ENCODE measurements around the gene STEAP4.

STEAP4 gene

GRCh38 chr7:88312061-88312663 lies 5.5 kb upstream of the STEAP4 start:
- Histone ChIP-seq H3K27ac (ENCODE audit: low read depth, low read length) (no peak overlapping the region), H3K4me1 (ENCODE audit: insufficient read depth, low read length) (0 out of 2 replicates have a peak, but pooled peaks cover 2% of the 10 kb centered on the region), H3K27me3 (ENCODE audit: insufficient read depth, low read length) (peaks cover 8% of the 10 kb centered on the region), H3K9ac (ENCODE audit: low read depth, low read length) (no peak overlapping the region), H3K36me3 (ENCODE audit: insufficient read depth, low read length) (no peaks in the 10 kb centered on the region), H3K9me3 (ENCODE audit: insufficient read depth, low read depth, low read length) (no peaks in the 10 kb centered on the region), H3K4me3 (ENCODE audit: low read length) (no peak overlapping the region)
- 96% methylated on average over 3 of the region's 3 CpGs for WGBS

- peaks cover 13% of the 10 kb centered on the region for H3K27me3 ChIP-seq (ENCODE audit: insufficient read depth, low read length)
- no peak overlapping the region for H3K4me3 ChIP-seq (ENCODE audit: low read length)
- no peaks in the 10 kb centered on the region for H3K9me3 ChIP-seq (ENCODE audit: insufficient read depth, low read depth, low read length)
- H3K4me1 ChIP-seq (ENCODE audit: insufficient read depth, low read length): 0 out of 2 replicates have a peak, but pooled peaks cover 4% of the 10 kb centered on the region
- WGBS: 89% methylated on average over 1 of the region's 1 CpG
- no peak overlapping the region for H3K9ac ChIP-seq (ENCODE audit: low read depth, low read length)
- no peak overlapping the region for H3K27ac ChIP-seq (ENCODE audit: low read depth, low read length)
- no peaks in the 10 kb centered on the region for H3K36me3 ChIP-seq (ENCODE audit: insufficient read depth, low read length)
Measured at GRCh38 chr7:88311675-88312036, 5.0 kb upstream of the STEAP4 start.

- no peak overlapping the region for H3K27ac ChIP-seq (ENCODE audit: low read depth, low read length)
- H3K4me1 ChIP-seq (ENCODE audit: insufficient read depth, low read length): 0 out of 2 replicates have a peak, but pooled peaks cover 4% of the 10 kb centered on the region
- H3K9me3 ChIP-seq (ENCODE audit: insufficient read depth, low read depth, low read length): no peaks in the 10 kb centered on the region
- no peak overlapping the region for H3K4me3 ChIP-seq (ENCODE audit: low read length)
- 97% methylated on average over 4 of the region's 4 CpGs for WGBS
- no peak overlapping the region for H3K9ac ChIP-seq (ENCODE audit: low read depth, low read length)
- H3K36me3 ChIP-seq (ENCODE audit: insufficient read depth, low read length): no peaks in the 10 kb centered on the region
- peaks cover 19% of the 10 kb centered on the region for H3K27me3 ChIP-seq (ENCODE audit: insufficient read depth, low read length)
Measured at GRCh38 chr7:88310956-88311674, 4.4 kb upstream of the STEAP4 start.

- Histone ChIP-seq H3K27me3 (ENCODE audit: insufficient read depth, low read length) (peaks cover 31% of the 10 kb centered on the region), H3K36me3 (ENCODE audit: insufficient read depth, low read length) (no peaks in the 10 kb centered on the region), H3K9ac (ENCODE audit: low read depth, low read length) (no peak overlapping the region), H3K4me1 (ENCODE audit: insufficient read depth, low read length) (0 out of 2 replicates have a peak, but pooled peaks cover 4% of the 10 kb centered on the region), H3K27ac (ENCODE audit: low read depth, low read length) (no peak overlapping the region), H3K9me3 (ENCODE audit: insufficient read depth, low read depth, low read length) (no peaks in the 10 kb centered on the region), H3K4me3 (ENCODE audit: low read length) (no peak overlapping the region)
- 91% methylated on average over 2 of the region's 2 CpGs for WGBS
Measured at GRCh38 chr7:88309819-88310218, 3.1 kb upstream of the STEAP4 start.

- Histone ChIP-seq H3K4me3 (ENCODE audit: low read length) (no peak overlapping the region), H3K27me3 (ENCODE audit: insufficient read depth, low read length) (peaks cover 31% of the 10 kb centered on the region), H3K36me3 (ENCODE audit: insufficient read depth, low read length) (no peaks in the 10 kb centered on the region), H3K27ac (ENCODE audit: low read depth, low read length) (no peak overlapping the region), H3K9me3 (ENCODE audit: insufficient read depth, low read depth, low read length) (no peaks in the 10 kb centered on the region), H3K4me1 (ENCODE audit: insufficient read depth, low read length) (0 out of 2 replicates have a peak, but pooled peaks cover 4% of the 10 kb centered on the region), H3K9ac (ENCODE audit: low read depth, low read length) (no peak overlapping the region)
- 95% methylated on average over 3 of the region's 3 CpGs for WGBS
Measured at GRCh38 chr7:88307823-88308222, 1.1 kb upstream of the STEAP4 start.

- no peak overlapping the region for H3K27ac ChIP-seq (ENCODE audit: low read depth, low read length)
- H3K4me1 ChIP-seq (ENCODE audit: insufficient read depth, low read length): 0 out of 2 replicates have a peak, but pooled peaks cover 4% of the 10 kb centered on the region
- no peak overlapping the region for H3K4me3 ChIP-seq (ENCODE audit: low read length)
- peaks cover 31% of the 10 kb centered on the region for H3K27me3 ChIP-seq (ENCODE audit: insufficient read depth, low read length)
- H3K9ac ChIP-seq (ENCODE audit: low read depth, low read length): no peak overlapping the region
- H3K36me3 ChIP-seq (ENCODE audit: insufficient read depth, low read length): no peaks in the 10 kb centered on the region
- 90% methylated on average over 2 of the region's 2 CpGs for WGBS
- no peaks in the 10 kb centered on the region for H3K9me3 ChIP-seq (ENCODE audit: insufficient read depth, low read depth, low read length)
Measured at GRCh38 chr7:88307412-88307811, 718 bp upstream of the STEAP4 start.

GRCh38 chr7:88305044-88305443 lies 1.6 kb downstream of the STEAP4 start:
- Histone ChIP-seq H3K4me1 (ENCODE audit: insufficient read depth, low read length) (0 out of 2 replicates have a peak, but pooled peaks cover 4% of the 10 kb centered on the region), H3K9ac (ENCODE audit: low read depth, low read length) (no peak overlapping the region), H3K4me3 (ENCODE audit: low read length) (no peak overlapping the region), H3K27me3 (ENCODE audit: insufficient read depth, low read length) (peaks cover 31% of the 10 kb centered on the region), H3K9me3 (ENCODE audit: insufficient read depth, low read depth, low read length) (no peaks in the 10 kb centered on the region), H3K27ac (ENCODE audit: low read depth, low read length) (no peak overlapping the region), H3K36me3 (ENCODE audit: insufficient read depth, low read length) (no peaks in the 10 kb centered on the region)
- 97% methylated on average over 3 of the region's 3 CpGs for WGBS

GRCh38 chr7:88302486-88302885 lies 4.2 kb downstream of the STEAP4 start:
- H3K36me3 ChIP-seq (ENCODE audit: insufficient read depth, low read length): no peaks in the 10 kb centered on the region
- H3K9me3 ChIP-seq (ENCODE audit: insufficient read depth, low read depth, low read length): no peaks in the 10 kb centered on the region
- H3K4me1 ChIP-seq (ENCODE audit: insufficient read depth, low read length): 0 out of 2 replicates have a peak, but pooled peaks cover 4% of the 10 kb centered on the region
- H3K27ac ChIP-seq (ENCODE audit: low read depth, low read length): no peak overlapping the region
- no peak overlapping the region for H3K4me3 ChIP-seq (ENCODE audit: low read length)
- WGBS: 87% methylated on average over 6 of the region's 6 CpGs
- H3K27me3 ChIP-seq (ENCODE audit: insufficient read depth, low read length): peaks cover 26% of the 10 kb centered on the region
- no peak overlapping the region for H3K9ac ChIP-seq (ENCODE audit: low read depth, low read length)

GRCh38 chr7:88301924-88302323 lies 4.8 kb downstream of the STEAP4 start:
- Histone ChIP-seq H3K36me3 (ENCODE audit: insufficient read depth, low read length) (no peaks in the 10 kb centered on the region), H3K9ac (ENCODE audit: low read depth, low read length) (no peak overlapping the region), H3K9me3 (ENCODE audit: insufficient read depth, low read depth, low read length) (no peaks in the 10 kb centered on the region), H3K4me3 (ENCODE audit: low read length) (no peak overlapping the region), H3K27ac (ENCODE audit: low read depth, low read length) (no peak overlapping the region), H3K4me1 (ENCODE audit: insufficient read depth, low read length) (no peaks in the 10 kb centered on the region), H3K27me3 (ENCODE audit: insufficient read depth, low read length) (peaks cover 20% of the 10 kb centered on the region)
- 93% methylated on average over 1 of the region's 1 CpG for WGBS

- Histone ChIP-seq H3K27ac (ENCODE audit: low read depth, low read length) (no peak overlapping the region), H3K27me3 (ENCODE audit: insufficient read depth, low read length) (peaks cover 6% of the 10 kb centered on the region), H3K4me1 (ENCODE audit: insufficient read depth, low read length) (no peaks in the 10 kb centered on the region), H3K9me3 (ENCODE audit: insufficient read depth, low read depth, low read length) (no peaks in the 10 kb centered on the region), H3K9ac (ENCODE audit: low read depth, low read length) (no peak overlapping the region), H3K4me3 (ENCODE audit: low read length) (no peak overlapping the region), H3K36me3 (ENCODE audit: insufficient read depth, low read length) (no peaks in the 10 kb centered on the region)
- 91% methylated on average over 1 of the region's 1 CpG for WGBS
Measured at GRCh38 chr7:88300401-88300945, 6.2 kb downstream of the STEAP4 start.

- Histone ChIP-seq H3K36me3 (ENCODE audit: insufficient read depth, low read length) (no peaks in the 10 kb centered on the region), H3K4me1 (ENCODE audit: insufficient read depth, low read length) (no peaks in the 10 kb centered on the region), H3K27ac (ENCODE audit: low read depth, low read length) (no peak overlapping the region), H3K9ac (ENCODE audit: low read depth, low read length) (no peak overlapping the region), H3K4me3 (ENCODE audit: low read length) (no peak overlapping the region), H3K9me3 (ENCODE audit: insufficient read depth, low read depth, low read length) (no peaks in the 10 kb centered on the region), H3K27me3 (ENCODE audit: insufficient read depth, low read length) (no peaks in the 10 kb centered on the region)
- WGBS: 82% methylated on average over 1 of the region's 3 CpGs
Measured at GRCh38 chr7:88299126-88299525, 7.6 kb downstream of the STEAP4 start.
